Epithelial cell of esophagus (primary cell): ENCODE data around the gene SPZ1.
A peak's percentile ranks its signal among the peaks of the same experiment; 100 is the strongest.
"Not testable (repeated sequence)": the region's sequence is repeated elsewhere in the genome, so short reads cannot be mapped to it uniquely, and the experiment has no call there.

ENCODE experiments used
- DNase-seq: peaks from one replicate; pipeline ENCODE4 v3.0.0; 2010; ENCODE audit warnings: low read depth
- H3K4me3 ChIP-seq: 2 replicates; pipeline ENCODE4 v1.5.1; 2011; ENCODE audit warnings: mild to moderate bottlenecking, low read length, control low read depth
- TF ChIP-seq, protein P1 (sequence below): IDR thresholded peaks from 2 replicates; pipeline ENCODE4 v1.5.1; 2011; ENCODE audit warnings: low read depth, mild to moderate bottlenecking, low read length, control low read depth, inconsistent platforms; ENCODE audit not compliant: insufficient read depth; ENCODE audit errors: missing control alignments

SPZ1 gene, protein sequence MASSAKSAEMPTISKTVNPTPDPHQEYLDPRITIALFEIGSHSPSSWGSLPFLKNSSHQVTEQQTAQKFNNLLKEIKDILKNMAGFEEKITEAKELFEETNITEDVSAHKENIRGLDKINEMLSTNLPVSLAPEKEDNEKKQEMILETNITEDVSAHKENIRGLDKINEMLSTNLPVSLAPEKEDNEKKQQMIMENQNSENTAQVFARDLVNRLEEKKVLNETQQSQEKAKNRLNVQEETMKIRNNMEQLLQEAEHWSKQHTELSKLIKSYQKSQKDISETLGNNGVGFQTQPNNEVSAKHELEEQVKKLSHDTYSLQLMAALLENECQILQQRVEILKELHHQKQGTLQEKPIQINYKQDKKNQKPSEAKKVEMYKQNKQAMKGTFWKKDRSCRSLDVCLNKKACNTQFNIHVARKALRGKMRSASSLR

DNA sequence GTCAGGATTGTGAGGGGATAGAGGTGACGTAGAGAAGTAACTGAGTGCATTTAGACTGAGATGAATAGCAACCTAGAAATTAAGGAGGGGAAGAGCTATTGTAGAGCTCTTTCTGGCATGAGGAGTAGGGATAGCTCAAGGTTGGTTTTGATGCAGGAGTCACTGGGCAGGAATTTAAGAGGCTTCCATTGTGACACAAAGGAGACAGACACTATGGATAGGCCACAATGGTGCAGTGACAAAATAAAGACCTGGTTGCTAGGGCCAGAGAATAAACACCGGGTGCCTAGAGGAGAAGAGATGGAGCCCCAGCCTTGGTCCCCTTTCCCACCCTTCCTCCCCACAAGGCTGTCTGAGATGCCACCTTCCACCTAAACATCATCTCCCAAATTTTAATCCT, at the start of gene SPZ1:
TSS of gene SPZ1 (plus strand) at position 301 of the 400 bp plus-strand sequence. CDS start 214 bp downstream, outside the sequence.
- DNase-seq, result no peak
- H3K4me3 ChIP-seq, result no peak within 1 kb of the TSS
- TF ChIP-seq, protein P1, sequence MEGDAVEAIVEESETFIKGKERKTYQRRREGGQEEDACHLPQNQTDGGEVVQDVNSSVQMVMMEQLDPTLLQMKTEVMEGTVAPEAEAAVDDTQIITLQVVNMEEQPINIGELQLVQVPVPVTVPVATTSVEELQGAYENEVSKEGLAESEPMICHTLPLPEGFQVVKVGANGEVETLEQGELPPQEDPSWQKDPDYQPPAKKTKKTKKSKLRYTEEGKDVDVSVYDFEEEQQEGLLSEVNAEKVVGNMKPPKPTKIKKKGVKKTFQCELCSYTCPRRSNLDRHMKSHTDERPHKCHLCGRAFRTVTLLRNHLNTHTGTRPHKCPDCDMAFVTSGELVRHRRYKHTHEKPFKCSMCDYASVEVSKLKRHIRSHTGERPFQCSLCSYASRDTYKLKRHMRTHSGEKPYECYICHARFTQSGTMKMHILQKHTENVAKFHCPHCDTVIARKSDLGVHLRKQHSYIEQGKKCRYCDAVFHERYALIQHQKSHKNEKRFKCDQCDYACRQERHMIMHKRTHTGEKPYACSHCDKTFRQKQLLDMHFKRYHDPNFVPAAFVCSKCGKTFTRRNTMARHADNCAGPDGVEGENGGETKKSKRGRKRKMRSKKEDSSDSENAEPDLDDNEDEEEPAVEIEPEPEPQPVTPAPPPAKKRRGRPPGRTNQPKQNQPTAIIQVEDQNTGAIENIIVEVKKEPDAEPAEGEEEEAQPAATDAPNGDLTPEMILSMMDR, result no peak

DNA sequence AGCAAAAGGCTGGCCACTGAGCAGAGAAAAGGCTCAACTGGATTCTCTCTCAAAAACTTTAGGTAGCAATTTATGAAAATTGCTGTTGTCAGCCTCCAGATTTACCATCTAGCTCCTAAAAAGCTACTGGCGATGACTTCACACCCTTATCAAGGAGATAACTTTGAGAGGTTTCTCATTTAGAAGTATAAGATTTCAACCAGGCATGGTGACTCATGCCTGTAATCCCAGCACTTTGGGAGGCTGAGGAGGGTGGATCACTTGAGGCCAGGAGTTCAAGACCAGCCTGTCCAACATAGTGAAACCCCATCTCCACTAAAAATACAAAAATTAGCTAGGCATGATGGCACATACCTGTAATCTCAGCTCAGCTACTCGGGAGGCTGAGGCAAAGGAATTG, 49.3 kb upstream of the SPZ1 start:
- not testable (repeated sequence) for DNase-seq, H3K4me3 ChIP-seq

DNA sequence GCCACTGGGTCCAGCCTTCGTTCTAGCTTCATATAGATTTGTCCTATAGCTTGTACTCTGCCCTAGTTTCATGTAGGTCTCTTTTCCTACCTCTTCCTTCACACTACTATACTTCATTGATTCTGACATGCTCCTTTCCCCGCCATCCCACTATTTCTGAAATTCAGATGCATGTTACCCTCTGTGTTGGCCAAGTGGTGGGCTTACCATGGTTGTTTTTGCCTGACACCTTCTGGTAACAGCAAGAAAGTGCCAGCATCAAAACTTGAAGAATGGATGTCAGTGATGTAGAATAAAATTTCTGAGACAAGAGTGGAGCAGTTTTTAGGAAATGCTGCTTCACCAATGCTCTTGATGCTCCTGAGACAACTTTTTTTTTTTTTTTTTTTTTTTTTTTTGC, 44.5 kb upstream of the SPZ1 start:
- peak; percentile 16 for DNase-seq
- TF ChIP-seq, protein P1, result peak; percentile 32
- no peak overlapping the region for H3K4me3 ChIP-seq

DNA sequence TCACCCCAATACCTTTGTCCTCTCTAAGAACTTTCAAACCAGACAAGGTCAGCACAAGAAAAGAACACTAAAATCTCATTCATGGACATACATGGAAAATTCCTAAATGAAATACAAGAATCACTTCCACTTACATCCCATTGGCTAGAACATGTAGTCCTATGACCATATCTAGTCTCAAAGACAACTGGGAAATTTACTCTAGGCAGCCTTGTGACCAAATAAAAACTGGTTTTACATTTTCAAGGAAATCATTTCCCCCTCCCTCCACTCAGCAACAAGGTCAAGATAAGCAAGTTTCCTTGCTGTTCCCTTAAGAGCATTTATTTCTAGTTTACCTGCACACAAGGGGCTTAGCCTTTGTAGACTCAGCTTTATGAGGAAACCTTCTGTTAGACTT, 43.6 kb upstream of the SPZ1 start:
- no peak overlapping the region for H3K4me3 ChIP-seq
- TF ChIP-seq, protein P1, result no peak
- no peak for DNase-seq

DNA sequence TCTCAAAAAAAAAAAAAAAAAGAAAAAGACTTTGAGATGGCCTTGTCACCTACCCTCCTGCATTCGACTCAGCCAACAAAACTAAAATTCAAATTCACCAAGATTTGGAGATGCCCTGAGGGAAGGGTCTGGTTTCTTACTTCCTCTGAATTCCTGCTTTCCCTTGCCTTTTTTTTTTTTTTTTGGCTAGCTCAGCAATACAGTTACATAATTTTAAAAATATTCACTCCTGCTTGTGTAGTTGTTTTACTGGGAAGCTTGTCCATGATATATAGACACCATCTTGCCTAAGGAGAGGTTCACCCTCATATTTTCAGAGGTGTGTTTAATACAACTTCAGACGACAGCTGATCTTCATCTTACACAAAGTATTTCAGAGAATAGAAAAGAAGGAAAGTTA, 42.6 kb upstream of the SPZ1 start:
- TF ChIP-seq, protein P1, result no peak
- no peak overlapping the region for H3K4me3 ChIP-seq
- DNase-seq, result no peak

DNA sequence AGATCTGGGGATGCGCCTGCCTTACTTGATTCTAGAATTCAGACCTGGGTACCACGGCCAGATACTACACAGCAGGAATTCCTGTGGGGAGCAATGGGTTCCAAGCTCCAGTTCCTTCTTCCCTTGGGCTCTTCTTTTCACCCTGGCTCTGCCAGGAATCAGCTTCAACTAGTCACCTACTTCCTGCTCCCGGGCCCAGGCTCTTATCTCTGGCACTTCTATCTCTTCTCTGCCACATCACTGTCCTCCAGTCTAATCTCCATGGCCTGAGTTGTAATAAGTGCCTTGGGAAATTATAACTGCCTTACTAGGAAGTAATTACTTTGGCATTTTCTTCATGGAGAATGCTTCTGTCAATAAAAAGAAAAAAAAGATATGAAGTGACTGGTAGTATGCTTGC, 37.7 kb upstream of the SPZ1 start:
- no peak for DNase-seq
- TF ChIP-seq, protein P1, result no peak
- H3K4me3 ChIP-seq, result no peak overlapping the region

DNA sequence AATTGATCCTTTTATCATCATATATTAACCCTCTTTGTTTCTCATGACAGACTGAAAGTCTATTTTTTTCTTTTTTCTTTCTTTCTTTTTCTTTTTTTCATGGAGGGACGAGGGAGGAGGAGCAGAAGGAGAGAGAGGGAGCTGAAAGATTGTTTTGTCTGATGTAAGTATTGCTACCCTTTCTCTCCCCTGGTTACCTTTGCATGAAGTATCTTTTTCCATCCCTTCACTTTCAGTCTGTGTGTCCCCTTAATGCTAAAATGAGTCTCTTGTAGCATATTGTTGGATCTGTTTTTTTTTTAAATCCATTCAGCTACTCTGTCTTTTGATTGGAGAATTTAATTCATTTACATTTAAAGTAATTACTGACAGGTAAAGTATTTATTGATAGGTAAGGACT, 36.4 kb upstream of the SPZ1 start:
- TF ChIP-seq, protein P1, result no peak
- H3K4me3 ChIP-seq, result no peak overlapping the region
- DNase-seq, result no peak
